Hepatocyte (in vitro differentiated cells): ENCODE data around the gene LPP. TPM values are rescaled to one million over a fixed set of nuclear protein-coding genes. Genes with fewer than 3 reads are reported as not detected.

ENCODE experiments used
- DNase-seq: peaks from one replicate; pipeline ENCODE4 v3.0.0-alpha.2; 2016; ENCODE audit warnings: low spot score
- H2AFZ ChIP-seq: fragments of 200-600 bp; sonication (generic); 2 replicates; pipeline ENCODE4 v1.6.0; 2016; ENCODE audit warnings: antibody characterized with exemption, mild to moderate bottlenecking
- H3K27ac ChIP-seq: fragments of 200-600 bp; sonication (generic); 2 replicates; pipeline ENCODE4 v1.5.1; 2016; ENCODE audit warnings: mild to moderate bottlenecking
- H3K27me3 ChIP-seq: fragments of 200-600 bp; sonication (generic); 2 replicates; pipeline ENCODE4 v1.6.1; 2016
- H3K36me3 ChIP-seq: fragments of 200-600 bp; sonication (generic); replicated peaks from 2 replicates; pipeline ENCODE4 v1.5.1; 2016; ENCODE audit warnings: low read depth; ENCODE audit not compliant: insufficient read depth
- H3K4me1 ChIP-seq: fragments of 200-600 bp; sonication (generic); 2 replicates; pipeline ENCODE4 v1.5.1; 2016; ENCODE audit warnings: mild to moderate bottlenecking, moderate library complexity; ENCODE audit not compliant: insufficient read depth
- H3K4me2 ChIP-seq: fragments of 200-600 bp; sonication (generic); 2 replicates; pipeline ENCODE4 v1.6.0; 2016
- H3K4me3 ChIP-seq: fragments of 200-600 bp; sonication (generic); 2 replicates; pipeline ENCODE4 v1.5.1; 2016; ENCODE audit warnings: mild to moderate bottlenecking
- H3K79me2 ChIP-seq: fragments of 200-600 bp; sonication (generic); 2 replicates; pipeline ENCODE4 v1.6.0; 2017; ENCODE audit warnings: mild to moderate bottlenecking
- H3K9me2 ChIP-seq: fragments of 200-600 bp; sonication (generic); replicated peaks from 2 replicates; pipeline ENCODE4 v1.6.0; 2017; ENCODE audit warnings: mild to moderate bottlenecking; ENCODE audit not compliant: insufficient read depth
- H3K9me3 ChIP-seq: fragments of 200-600 bp; sonication (generic); 2 replicates; pipeline ENCODE4 v1.5.1; 2016; ENCODE audit warnings: low read depth, mild to moderate bottlenecking
- H4K20me1 ChIP-seq: fragments of 200-600 bp; sonication (generic); 2 replicates; pipeline ENCODE4 v1.6.0; 2016; ENCODE audit warnings: mild to moderate bottlenecking; ENCODE audit not compliant: insufficient read depth, poor library complexity, severe bottlenecking
- EZH2 ChIP-seq: fragments of 200-600 bp; sonication (generic); IDR thresholded peaks from 2 replicates; pipeline ENCODE4 v1.6.1; 2016; ENCODE audit warnings: antibody characterized with exemption, mild to moderate bottlenecking, borderline replicate concordance
- EZH2phosphoT487 ChIP-seq: fragments of 200-600 bp; sonication (generic); IDR thresholded peaks from one replicate; pipeline ENCODE4 v1.6.1; 2018; ENCODE audit warnings: antibody characterized with exemption, mild to moderate bottlenecking, low read depth, moderate library complexity; ENCODE audit not compliant: unreplicated experiment, severe bottlenecking
- WGBS: methylation state at CpG from one replicate; pipeline ENCODE4 v1.1.6; 2016; ENCODE audit warnings: low lambda C conversion rate; ENCODE audit errors: missing lambda C conversion rate; 5-methylcytosine and 5-hydroxymethylcytosine counted together
- polyA plus RNA-seq: library from polyadenylated mRNA; unstranded; fragments of >200 nt; fragmentation: Nextera tagmentation; extraction: Ambion mirVana; gene quantifications from 2 replicates; pipeline ENCODE4 v1.2.1, GENCODE V29; 2016
- total RNA-seq: library from RNA; depleted of rRNA; stranded (reverse); fragments of >200 nt; gene quantifications from 2 replicates; pipeline ENCODE4 v1.2.3, GENCODE V29; 2014
- TF ChIP-seq, protein P1 (sequence below): fragments of 200-600 bp; sonication (generic); IDR thresholded peaks from 2 replicates; pipeline ENCODE4 v1.5.1; 2016; ENCODE audit warnings: antibody characterized with exemption, mild to moderate bottlenecking; ENCODE audit not compliant: poor library complexity

LPP gene
- total and polyA plus RNA-seq, 2 experiments from 2014 or later: 53.2 to 73.8 TPM

GRCh38 chr3:188303823-188304222 lies 149.9 kb downstream of the LPP start:
- peaks cover 7% of the 10 kb centered on the region for H3K4me1 ChIP-seq

GRCh38 chr3:188304501-188304900 lies 150.5 kb downstream of the LPP start:
- no peaks in the 10 kb centered on the region for H3K27me3 ChIP-seq
- H3K4me2 ChIP-seq: no peak overlapping the region
- H4K20me1 ChIP-seq: no peaks in the 10 kb centered on the region
- no peaks in the 10 kb centered on the region for H3K36me3 ChIP-seq
- DNase-seq: no peak
- no peak overlapping the region for H3K27ac ChIP-seq
- 41% methylated on average over 1 of the region's 1 CpG for WGBS
- H3K4me3 ChIP-seq: no peak overlapping the region
- H3K9me2 ChIP-seq: no peaks in the 10 kb centered on the region
- TF ChIP-seq, protein P1, sequence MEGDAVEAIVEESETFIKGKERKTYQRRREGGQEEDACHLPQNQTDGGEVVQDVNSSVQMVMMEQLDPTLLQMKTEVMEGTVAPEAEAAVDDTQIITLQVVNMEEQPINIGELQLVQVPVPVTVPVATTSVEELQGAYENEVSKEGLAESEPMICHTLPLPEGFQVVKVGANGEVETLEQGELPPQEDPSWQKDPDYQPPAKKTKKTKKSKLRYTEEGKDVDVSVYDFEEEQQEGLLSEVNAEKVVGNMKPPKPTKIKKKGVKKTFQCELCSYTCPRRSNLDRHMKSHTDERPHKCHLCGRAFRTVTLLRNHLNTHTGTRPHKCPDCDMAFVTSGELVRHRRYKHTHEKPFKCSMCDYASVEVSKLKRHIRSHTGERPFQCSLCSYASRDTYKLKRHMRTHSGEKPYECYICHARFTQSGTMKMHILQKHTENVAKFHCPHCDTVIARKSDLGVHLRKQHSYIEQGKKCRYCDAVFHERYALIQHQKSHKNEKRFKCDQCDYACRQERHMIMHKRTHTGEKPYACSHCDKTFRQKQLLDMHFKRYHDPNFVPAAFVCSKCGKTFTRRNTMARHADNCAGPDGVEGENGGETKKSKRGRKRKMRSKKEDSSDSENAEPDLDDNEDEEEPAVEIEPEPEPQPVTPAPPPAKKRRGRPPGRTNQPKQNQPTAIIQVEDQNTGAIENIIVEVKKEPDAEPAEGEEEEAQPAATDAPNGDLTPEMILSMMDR: no peak
- no peak for TF ChIP-seq EZH2
- TF ChIP-seq EZH2phosphoT487: no peak
- no peak overlapping the region for H2AFZ ChIP-seq
- peaks cover 65% of the 10 kb centered on the region for H3K79me2 ChIP-seq
- peaks cover under 1% of the 10 kb centered on the region for H3K4me1 ChIP-seq
- no peaks in the 10 kb centered on the region for H3K9me3 ChIP-seq

More at GRCh38 chr3:188303823-188304222, 149.9 kb downstream of the LPP start:
- Histone ChIP-seq H3K4me2 (no peak overlapping the region), H3K36me3 (no peaks in the 10 kb centered on the region), H3K79me2 (peaks cover 66% of the 10 kb centered on the region), H3K9me3 (no peaks in the 10 kb centered on the region), H3K4me3 (no peak overlapping the region), H3K27me3 (no peaks in the 10 kb centered on the region), H3K27ac (no peak overlapping the region), H2AFZ (no peak overlapping the region), H4K20me1 (no peaks in the 10 kb centered on the region), H3K9me2 (no peaks in the 10 kb centered on the region)
- DNase-seq: no peak
- WGBS: 94% methylated on average over 3 of the region's 3 CpGs
- no peak for TF ChIP-seq EZH2
- TF ChIP-seq, protein P1: no peak
- no peak for TF ChIP-seq EZH2phosphoT487

GRCh38 chr3:188305220-188305619 lies 151.3 kb downstream of the LPP start:
- no peak overlapping the region for H3K4me2 ChIP-seq
- H3K27ac ChIP-seq: no peak overlapping the region
- H4K20me1 ChIP-seq: no peaks in the 10 kb centered on the region

More at GRCh38 chr3:188305220-188305619, 151.3 kb downstream of the LPP start:
- H3K36me3 ChIP-seq: no peaks in the 10 kb centered on the region
- H3K27me3 ChIP-seq: no peaks in the 10 kb centered on the region
- no peaks in the 10 kb centered on the region for H3K4me1 ChIP-seq
- TF ChIP-seq EZH2 (no peak), EZH2phosphoT487 (no peak)
- TF ChIP-seq, protein P1: no peak
- no peaks in the 10 kb centered on the region for H3K9me2 ChIP-seq
- H3K4me3 ChIP-seq: no peak overlapping the region
- H3K79me2 ChIP-seq: peaks cover 64% of the 10 kb centered on the region
- WGBS: 80% methylated on average over 2 of the region's 2 CpGs
- no peak overlapping the region for H2AFZ ChIP-seq
- no peak for DNase-seq
- no peaks in the 10 kb centered on the region for H3K9me3 ChIP-seq
